Measurements from ENCODE around the gene AIPL1.

Gene AIPL1

GRCh38 chr17:6448473-6448872 is 13.6 kb upstream of the AIPL1 start:
- no peak for DNase-seq

- no peak for DNase-seq
Measured at GRCh38 chr17:6446516-6447100, 11.7 kb upstream of the AIPL1 start.

- no peak for DNase-seq
Measured at GRCh38 chr17:6444571-6445335, 9.8 kb upstream of the AIPL1 start.

GRCh38 chr17:6443692-6444570 is 9.0 kb upstream of the AIPL1 start, which contains the start of gene PIMREG:
TSS of gene PIMREG (plus strand) at chr17:6444455. CDS start at chr17:6445111, 656 bp downstream.
- DNase-seq = peak; percentile 94

- no peak for DNase-seq
Measured at GRCh38 chr17:6442775-6443174, 7.9 kb upstream of the AIPL1 start.

GRCh38 chr17:6439951-6440350 is 5.0 kb upstream of the AIPL1 start:
- no peak for DNase-seq

GRCh38 chr17:6437956-6438355 is 3.0 kb upstream of the AIPL1 start:
- DNase-seq = no peak

GRCh38 chr17:6437466-6437865 is 2.5 kb upstream of the AIPL1 start:
- DNase-seq = no peak

- DNase-seq = peak; percentile 49
Measured at GRCh38 chr17:6435968-6436367, 1.0 kb upstream of the AIPL1 start.

- no peak for DNase-seq
Measured at GRCh38 chr17:6430769-6431168, 4.2 kb downstream of the AIPL1 start.

- DNase-seq = no peak
Measured at GRCh38 chr17:6429266-6429665, 5.7 kb downstream of the AIPL1 start.

- no peak for DNase-seq
Measured at GRCh38 chr17:6428207-6428965, 6.5 kb downstream of the AIPL1 start.

GRCh38 chr17:6427279-6427781 is 7.6 kb downstream of the AIPL1 start:
- DNase-seq = no peak

- DNase-seq = no peak
Measured at GRCh38 chr17:6426356-6427101, 8.4 kb downstream of the AIPL1 start.

- no peak for DNase-seq
Measured at GRCh38 chr17:6425407-6425806, 9.5 kb downstream of the AIPL1 start.

GRCh38 chr17:6423931-6424330 is 11.0 kb downstream of the AIPL1 start:
- no peak for DNase-seq

GRCh38 chr17:6422654-6423241 is 12.2 kb downstream of the AIPL1 start:
- DNase-seq = no peak

GRCh38 chr17:6421700-6422604 is 13.0 kb downstream of the AIPL1 start:
- DNase-seq = peak; percentile 67

GRCh38 chr17:6420173-6420641 is 14.7 kb downstream of the AIPL1 start:
- no peak for DNase-seq

- DNase-seq = no peak
Measured at GRCh38 chr17:6415616-6416015, 19.3 kb downstream of the AIPL1 start.
